VCaP (cell line): ENCODE results near the gene ALDH2.
"Not testable (repeated sequence)": the region's sequence is repeated elsewhere in the genome, so short reads cannot be mapped to it uniquely, and the experiment has no call there.

Source experiments
- H3K27ac ChIP-seq: fragments of 450-650 bp; 2 replicates; pipeline ENCODE4 v1.5.1; 2017
- CTCF ChIP-seq: fragments of 450-650 bp; conservative IDR thresholded peaks from 2 replicates; pipeline ENCODE4 v1.5.1; 2017; ENCODE audit warnings: mild to moderate bottlenecking, moderate library complexity

The ALDH2 gene

GRCh38 chr12:111823891-111824290, 57.2 kb downstream of the ALDH2 start:
- no peak overlapping the region; the same call in 1 of the 2 replicates for H3K27ac ChIP-seq
- no peak for TF ChIP-seq CTCF

- H3K27ac ChIP-seq: peak overlapping the region; percentile 8; the same call in 1 of the 2 replicates
- peak; percentile 50 for TF ChIP-seq CTCF
Observed at GRCh38 chr12:111824312-111824711, 57.6 kb downstream of the ALDH2 start.

- no peak for TF ChIP-seq CTCF
- H3K27ac ChIP-seq: no peak overlapping the region
Observed at GRCh38 chr12:111825509-111825908, 58.8 kb downstream of the ALDH2 start.

GRCh38 chr12:111826316-111826715, 59.6 kb downstream of the ALDH2 start:
- TF ChIP-seq CTCF: no peak
- no peak overlapping the region for H3K27ac ChIP-seq

GRCh38 chr12:111826992-111827391, 60.3 kb downstream of the ALDH2 start:
- H3K27ac ChIP-seq: no peak overlapping the region
- TF ChIP-seq CTCF: no peak

GRCh38 chr12:111827907-111828306, 61.2 kb downstream of the ALDH2 start:
- no peak for TF ChIP-seq CTCF
- H3K27ac ChIP-seq: no peak overlapping the region

- no peak for TF ChIP-seq CTCF
- no peak overlapping the region for H3K27ac ChIP-seq
Observed at GRCh38 chr12:111828338-111828979, 61.7 kb downstream of the ALDH2 start.

- not testable (repeated sequence) for H3K27ac ChIP-seq
Observed at GRCh38 chr12:111829635-111830034, 62.9 kb downstream of the ALDH2 start.

- not testable (repeated sequence) for H3K27ac ChIP-seq
Observed at GRCh38 chr12:111834740-111835386, 68.1 kb downstream of the ALDH2 start.

GRCh38 chr12:111835531-111836181, 68.9 kb downstream of the ALDH2 start:
- H3K27ac ChIP-seq: not testable (repeated sequence)
